PC-3 (cell line): Measurements from ENCODE around the gene GPR137B. TPM values are rescaled to one million over a fixed set of nuclear protein-coding genes. Genes with fewer than 3 reads are reported as not detected.
A peak's percentile ranks its signal among the peaks of the same experiment; 100 is the strongest.

Source experiments
- ATAC-seq: fragments of 200-7000 bp; cut with Tn5 transposase; 2 replicates; pipeline ENCODE4 v1.9.1; 2020; ENCODE audit warnings: mild to moderate bottlenecking, moderate library complexity
- BruUV-seq: library from RNA; stranded (reverse); fragments of 400-500 nt; replicated peaks from 2 replicates; lab custom pipeline; 2021; lab: Mats Ljungman, UMichigan
- CTCF ChIA-PET: fragments of 300-600 bp; sonication (Branson Sonifier 250); formaldehyde crosslinking; loops from one replicate; lab custom pipeline; 2022; ENCODE audit warnings: antibody characterized with exemption; lab: Charles Lee
- POLR2A ChIA-PET: fragments of 300-600 bp; sonication (Branson Sonifier 250); formaldehyde crosslinking; loops from one replicate; lab custom pipeline; 2022; ENCODE audit warnings: antibody characterized with exemption; ENCODE audit not compliant: unreplicated experiment; lab: Charles Lee
- DNase-seq: peaks from one replicate; pipeline ENCODE4 v3.0.0-alpha.2; 2015
- H2AFZ ChIP-seq: fragments of 300-600 bp; sonication (generic); 2 replicates; pipeline ENCODE4 v1.6.0; 2016; ENCODE audit warnings: antibody characterized with exemption, low read length
- H3F3A ChIP-seq: fragments of 300-600 bp; sonication (generic); one replicate; pipeline ENCODE4 v1.6.0; 2017; ENCODE audit warnings: antibody characterized with exemption, low read length, control low read depth, mild to moderate bottlenecking; ENCODE audit not compliant: unreplicated experiment
- H3K27ac ChIP-seq: fragments of 300-600 bp; sonication (generic); 2 replicates; pipeline ENCODE4 v1.5.1; 2016; ENCODE audit warnings: mild to moderate bottlenecking, low read length
- H3K27me3 ChIP-seq: fragments of 300-600 bp; sonication (generic); 2 replicates; pipeline ENCODE4 v1.6.1; 2016; ENCODE audit warnings: low read length, mixed read lengths
- H3K36me3 ChIP-seq: fragments of 300-600 bp; sonication (generic); 2 replicates; pipeline ENCODE4 v1.6.1; 2016; ENCODE audit warnings: low read depth, mixed run types, low read length, mixed read lengths
- H3K4me1 ChIP-seq: fragments of 300-600 bp; sonication (generic); 2 replicates; pipeline ENCODE4 v1.5.1; 2016; ENCODE audit warnings: low read length; ENCODE audit not compliant: insufficient read depth
- H3K4me2 ChIP-seq: fragments of 300-600 bp; sonication (generic); 2 replicates; pipeline ENCODE4 v1.6.0; 2016; ENCODE audit warnings: low read length
- H3K4me3 ChIP-seq: fragments of 300-600 bp; sonication (generic); 2 replicates; pipeline ENCODE4 v1.5.1; 2016; ENCODE audit warnings: mild to moderate bottlenecking, low read length, mixed read lengths
- H3K79me2 ChIP-seq: fragments of 300-600 bp; sonication (generic); 2 replicates; pipeline ENCODE4 v1.6.1; 2017; ENCODE audit warnings: low read length, mixed read lengths
- H3K9ac ChIP-seq: fragments of 300-600 bp; sonication (generic); 2 replicates; pipeline ENCODE4 v1.6.0; 2016; ENCODE audit warnings: mild to moderate bottlenecking, low read length
- H3K9me2 ChIP-seq: fragments of 300-600 bp; sonication (generic); replicated peaks from 2 replicates; pipeline ENCODE4 v1.6.1; 2016; ENCODE audit warnings: mixed run types, low read length, mixed read lengths
- H3K9me3 ChIP-seq: fragments of 300-600 bp; sonication (generic); 2 replicates; pipeline ENCODE4 v1.6.1; 2016; ENCODE audit warnings: low read length, mixed read lengths
- H4K20me1 ChIP-seq: fragments of 300-600 bp; sonication (generic); 2 replicates; pipeline ENCODE4 v1.6.1; 2016; ENCODE audit warnings: low read length, mixed read lengths
- CTCF ChIP-seq: fragments of 300-600 bp; sonication (generic); conservative IDR thresholded peaks from 2 replicates; pipeline ENCODE4 v1.5.1; 2017; ENCODE audit warnings: antibody characterized with exemption, low read depth, mild to moderate bottlenecking, low read length
- EZH2 ChIP-seq: fragments of 300-600 bp; sonication (generic); IDR thresholded peaks from one replicate; pipeline ENCODE4 v1.6.1; 2017; ENCODE audit warnings: antibody characterized with exemption, mild to moderate bottlenecking, low read length; ENCODE audit not compliant: unreplicated experiment
- EZH2phosphoT487 ChIP-seq: fragments of 300-600 bp; sonication (generic); IDR thresholded peaks from 2 replicates; pipeline ENCODE4 v1.6.1; 2018; ENCODE audit warnings: mild to moderate bottlenecking, antibody characterized with exemption, low read length, borderline replicate concordance
- intact Hi-C: fragments of 100-400 bp; cut with micrococcal nuclease; formaldehyde crosslinking; loops from 2 replicates; pipeline ENCODE4 v1.9.0; 2023
- total RNA-seq: library from RNA; depleted of rRNA; stranded (reverse); fragments of >200 nt; gene quantifications from 2 replicates; pipeline ENCODE4 v1.2.3, GENCODE V29; 2014

The GPR137B gene
- total RNA-seq, 1 experiment from 2014 or later = 2.3 TPM

DNA sequence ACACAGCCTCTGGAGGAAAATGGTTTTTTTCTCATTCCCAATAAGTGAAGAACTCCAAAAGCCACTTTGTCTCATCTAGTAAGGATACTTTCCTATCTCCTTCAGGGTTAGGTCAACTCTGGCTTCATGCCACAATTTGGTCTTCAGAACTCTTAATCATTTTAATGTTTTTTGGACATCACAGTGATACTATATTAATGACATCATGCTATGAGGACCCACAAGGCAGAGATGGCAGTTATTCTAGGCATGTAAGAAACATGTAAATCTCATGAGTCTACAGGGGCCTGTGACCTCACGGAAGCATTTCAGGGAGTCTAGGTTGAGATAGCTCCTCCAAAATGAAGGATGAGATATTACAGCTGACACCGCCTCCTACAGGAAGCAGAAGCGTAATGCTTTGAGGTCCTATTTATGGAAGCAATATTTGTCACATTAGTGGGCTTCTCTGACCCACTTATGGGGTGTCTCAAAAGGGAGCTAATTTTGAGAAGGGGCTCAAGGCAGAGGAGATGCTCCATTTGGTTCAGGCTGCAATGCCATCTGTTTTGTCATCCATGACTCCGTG, 5.0 kb upstream of the GPR137B start:
- Histone ChIP-seq H3K79me2 (no peaks in the 10 kb centered on the region), H3K9me2 (no peaks in the 10 kb centered on the region), H3K36me3 (no peaks in the 10 kb centered on the region), H3F3A (no peaks in the 10 kb centered on the region), H3K9ac (no peak overlapping the region), H2AFZ (no peak overlapping the region), H3K9me3 (no peaks in the 10 kb centered on the region), H3K4me1 (no peaks in the 10 kb centered on the region), H3K4me2 (no peak overlapping the region), H3K4me3 (no peak overlapping the region), H4K20me1 (no peaks in the 10 kb centered on the region), H3K27ac (no peak overlapping the region), H3K27me3 (peaks cover 11% of the 10 kb centered on the region; the same call in 1 of the 2 replicates)
- intact Hi-C loops = no loop called here
- CTCF ChIA-PET = no interaction called here
- POLR2A ChIA-PET = no interaction called here
- BruUV-seq = no TSS peak
- no peak for DNase-seq
- ATAC-seq = no peak
- TF ChIP-seq EZH2 (no peak), CTCF (no peak), EZH2phosphoT487 (no peak)

GRCh38 chr1:236139495-236139894, 2.8 kb upstream of the GPR137B start:
- POLR2A ChIA-PET = no interaction called here
- Histone ChIP-seq H3K9ac (no peak overlapping the region), H3K9me3 (no peaks in the 10 kb centered on the region), H3F3A (no peaks in the 10 kb centered on the region), H3K36me3 (no peaks in the 10 kb centered on the region), H4K20me1 (no peaks in the 10 kb centered on the region), H3K4me3 (no peak overlapping the region), H3K9me2 (no peaks in the 10 kb centered on the region), H3K27me3 (peaks cover 7% of the 10 kb centered on the region; the same call in 1 of the 2 replicates), H3K4me1 (peaks cover 8% of the 10 kb centered on the region; the same call in 1 of the 2 replicates), H3K79me2 (no peaks in the 10 kb centered on the region), H3K27ac (no peak overlapping the region), H2AFZ (no peak overlapping the region), H3K4me2 (no peak overlapping the region)
- intact Hi-C loops = no loop called here
- DNase-seq = no peak
- no peak for TF ChIP-seq EZH2phosphoT487
- no TSS peak for BruUV-seq
- ATAC-seq = no peak
- CTCF ChIA-PET = no interaction called here

GRCh38 chr1:236140705-236141446, 1.5 kb upstream of the GPR137B start:
- H3K79me2 ChIP-seq = no peaks in the 10 kb centered on the region
- POLR2A ChIA-PET = no interaction called here
- CTCF ChIA-PET = interaction anchor here (0.5 kb wide), 1 partner anchor 10 kb away, joined by 3 read pairs; no protein-coding TSS in a partner anchor
- H3K27ac ChIP-seq = no peak overlapping the region
- ATAC-seq (peak; percentile 12; the same call in 1 of the 2 replicates), DNase-seq (no peak)
- no peaks in the 10 kb centered on the region for H3F3A ChIP-seq
- peak overlapping the region; percentile 77 for H3K4me3 ChIP-seq
- no peaks in the 10 kb centered on the region for H4K20me1 ChIP-seq
- BruUV-seq = no TSS peak
- no peaks in the 10 kb centered on the region for H3K9me2 ChIP-seq
- peaks cover 8% of the 10 kb centered on the region; the same call in 1 of the 2 replicates for H3K4me1 ChIP-seq
- H3K9ac ChIP-seq = no peak overlapping the region; the same call in 1 of the 2 replicates
- peak overlapping the region; percentile 96 for H3K4me2 ChIP-seq
- peaks cover under 1% of the 10 kb centered on the region; the same call in 1 of the 2 replicates for H3K27me3 ChIP-seq
- no peaks in the 10 kb centered on the region for H3K36me3 ChIP-seq
- intact Hi-C loops = no loop called here
- no peak for TF ChIP-seq CTCF
- H3K9me3 ChIP-seq = no peaks in the 10 kb centered on the region
- peak overlapping the region; percentile 91 for H2AFZ ChIP-seq
